ENCODE results near the gene LPO.
A peak's percentile ranks its signal among the peaks of the same experiment; 100 is the strongest.

LPO gene

GRCh38 chr17:58219789-58220183, 18.6 kb upstream of the LPO start:
- Histone ChIP-seq H3K27ac (no peak overlapping the region), H3K4me3 (ENCODE audit: low read depth, low read length) (peak overlapping the region; percentile 89), H3K27me3 (replicated peaks) (no peaks in the 10 kb centered on the region), H3K36me3 (replicated peaks) (no peaks in the 10 kb centered on the region)
- DNase-seq, result no peak
- in situ Hi-C loops (cut with HindIII; ENCODE audit: low pct_ligation_motif_present, low sequenced_read_pairs), result no loop called here
- TF ChIP-seq CTCF (IDR thresholded peaks at IDR 0.05; ENCODE audit: low read depth, low read length, missing control alignments), result no peak

GRCh38 chr17:58224315-58224714, 14.1 kb upstream of the LPO start:
- in situ Hi-C loops (cut with HindIII; ENCODE audit: low pct_ligation_motif_present, low sequenced_read_pairs), result no loop called here

GRCh38 chr17:58227733-58228132, 10.7 kb upstream of the LPO start:
- Histone ChIP-seq H3K36me3 (replicated peaks) (no peaks in the 10 kb centered on the region), H3K4me3 (ENCODE audit: low read depth, low read length) (no peak overlapping the region), H3K27me3 (replicated peaks) (no peaks in the 10 kb centered on the region), H3K27ac (no peak overlapping the region)
- no peak for TF ChIP-seq CTCF (IDR thresholded peaks at IDR 0.05; ENCODE audit: low read depth, low read length, missing control alignments)
- in situ Hi-C loops (cut with HindIII; ENCODE audit: low pct_ligation_motif_present, low sequenced_read_pairs), result no loop called here
- DNase-seq, result no peak

More at GRCh38 chr17:58224315-58224714, 14.1 kb upstream of the LPO start:
- DNase-seq, result peak; percentile 34
- peak overlapping the region; percentile 34 for H3K27ac ChIP-seq
- no peaks in the 10 kb centered on the region for H3K36me3 ChIP-seq (replicated peaks)
- H3K4me3 ChIP-seq (ENCODE audit: low read depth, low read length), result no peak overlapping the region
- no peak for TF ChIP-seq CTCF (IDR thresholded peaks at IDR 0.05; ENCODE audit: low read depth, low read length, missing control alignments)
- H3K27me3 ChIP-seq (replicated peaks), result no peaks in the 10 kb centered on the region

GRCh38 chr17:58228679-58229078, 9.7 kb upstream of the LPO start:
- in situ Hi-C loops (cut with HindIII; ENCODE audit: low pct_ligation_motif_present, low sequenced_read_pairs), result no loop called here
- Histone ChIP-seq H3K4me3 (ENCODE audit: low read depth, low read length) (no peak overlapping the region), H3K27ac (no peak overlapping the region), H3K27me3 (replicated peaks) (no peaks in the 10 kb centered on the region), H3K36me3 (replicated peaks) (no peaks in the 10 kb centered on the region)
- no peak for DNase-seq
- TF ChIP-seq CTCF (IDR thresholded peaks at IDR 0.05; ENCODE audit: low read depth, low read length, missing control alignments), result no peak

- TF ChIP-seq CTCF (IDR thresholded peaks at IDR 0.05; ENCODE audit: low read depth, low read length, missing control alignments), result no peak
- H3K27ac ChIP-seq, result no peak overlapping the region
- no peak overlapping the region for H3K4me3 ChIP-seq (ENCODE audit: low read depth, low read length)
- no peak for DNase-seq
- in situ Hi-C loops (cut with HindIII; ENCODE audit: low pct_ligation_motif_present, low sequenced_read_pairs), result no loop called here
- H3K36me3 ChIP-seq (replicated peaks), result no peaks in the 10 kb centered on the region
- no peaks in the 10 kb centered on the region for H3K27me3 ChIP-seq (replicated peaks)
These were observed 9.0 kb upstream of the LPO start for GRCh38 chr17:58229384-58229783.

- in situ Hi-C loops (cut with HindIII; ENCODE audit: low pct_ligation_motif_present, low sequenced_read_pairs), result no loop called here
- Histone ChIP-seq H3K36me3 (replicated peaks) (no peaks in the 10 kb centered on the region), H3K27ac (no peak overlapping the region), H3K4me3 (ENCODE audit: low read depth, low read length) (no peak overlapping the region), H3K27me3 (replicated peaks) (no peaks in the 10 kb centered on the region)
- no peak for TF ChIP-seq CTCF (IDR thresholded peaks at IDR 0.05; ENCODE audit: low read depth, low read length, missing control alignments)
- DNase-seq, result no peak
These were observed 8.5 kb upstream of the LPO start for GRCh38 chr17:58229881-58230280.
